ENCODE results near the gene MLYCD.
A peak's percentile ranks its signal among the peaks of the same experiment; 100 is the strongest.

MLYCD gene

GRCh38 chr16:83968306-83968851, 69.5 kb downstream of the MLYCD start:
- peaks cover 22% of the 10 kb centered on the region for H3K4me1 ChIP-seq (ENCODE audit: insufficient read depth, insufficient read length)
- peak overlapping the region; percentile 37 for H3K4me3 ChIP-seq (ENCODE audit: insufficient read length, low read depth)
- H3K27me3 ChIP-seq (ENCODE audit: insufficient read depth, insufficient read length), result peaks cover 14% of the 10 kb centered on the region
- H3K9me3 ChIP-seq (ENCODE audit: insufficient read depth, low read length), result no peaks in the 10 kb centered on the region
- H3K9ac ChIP-seq (ENCODE audit: insufficient read length, low read depth), result peak overlapping the region; percentile 64
- TF ChIP-seq YY1 (IDR thresholded peaks at IDR 0.05; ENCODE audit: insufficient read depth, insufficient read length) (no peak), ZNF274 (IDR thresholded peaks at IDR 0.05; ENCODE audit: low read depth, low read length) (no peak), SUZ12 (IDR thresholded peaks at IDR 0.05; ENCODE audit: extremely low read depth, insufficient read depth, insufficient read length) (no peak)
- H3K36me3 ChIP-seq (ENCODE audit: insufficient read depth, insufficient read length, low read length), result peaks cover 7% of the 10 kb centered on the region
- DNase-seq (ENCODE audit: low read depth, low spot score), result no peak

- H3K4me3 ChIP-seq (ENCODE audit: insufficient read length, low read depth), result peak overlapping the region; percentile 37
- TF ChIP-seq SUZ12 (IDR thresholded peaks at IDR 0.05; ENCODE audit: extremely low read depth, insufficient read depth, insufficient read length), result no peak
- TF ChIP-seq ZNF274 (IDR thresholded peaks at IDR 0.05; ENCODE audit: low read depth, low read length), result no peak
- TF ChIP-seq YY1 (IDR thresholded peaks at IDR 0.05; ENCODE audit: insufficient read depth, insufficient read length), result no peak
- peaks cover 14% of the 10 kb centered on the region for H3K27me3 ChIP-seq (ENCODE audit: insufficient read depth, insufficient read length)
Measured at GRCh38 chr16:83968891-83969649, 70.2 kb downstream of the MLYCD start.

GRCh38 chr16:83969771-83970429, 71.0 kb downstream of the MLYCD start:
- H3K27me3 ChIP-seq (ENCODE audit: insufficient read depth, insufficient read length), result peaks cover 14% of the 10 kb centered on the region
- peaks cover 29% of the 10 kb centered on the region for H3K4me1 ChIP-seq (ENCODE audit: insufficient read depth, insufficient read length)
- TF ChIP-seq YY1 (IDR thresholded peaks at IDR 0.05; ENCODE audit: insufficient read depth, insufficient read length) (no peak), SUZ12 (IDR thresholded peaks at IDR 0.05; ENCODE audit: extremely low read depth, insufficient read depth, insufficient read length) (no peak), ZNF274 (IDR thresholded peaks at IDR 0.05; ENCODE audit: low read depth, low read length) (no peak)
- no peaks in the 10 kb centered on the region for H3K9me3 ChIP-seq (ENCODE audit: insufficient read depth, low read length)
- no peak overlapping the region for H3K4me3 ChIP-seq (ENCODE audit: insufficient read length, low read depth)
- peaks cover 7% of the 10 kb centered on the region for H3K36me3 ChIP-seq (ENCODE audit: insufficient read depth, insufficient read length, low read length)
- DNase-seq (ENCODE audit: low read depth, low spot score), result no peak
- H3K9ac ChIP-seq (ENCODE audit: insufficient read length, low read depth), result no peak overlapping the region

More at GRCh38 chr16:83968891-83969649, 70.2 kb downstream of the MLYCD start:
- no peak for DNase-seq (ENCODE audit: low read depth, low spot score)
- H3K9ac ChIP-seq (ENCODE audit: insufficient read length, low read depth), result peak overlapping the region; percentile 64
- peaks cover 28% of the 10 kb centered on the region for H3K4me1 ChIP-seq (ENCODE audit: insufficient read depth, insufficient read length)
- peaks cover 7% of the 10 kb centered on the region for H3K36me3 ChIP-seq (ENCODE audit: insufficient read depth, insufficient read length, low read length)
- no peaks in the 10 kb centered on the region for H3K9me3 ChIP-seq (ENCODE audit: insufficient read depth, low read length)

- no peak overlapping the region for H3K4me3 ChIP-seq (ENCODE audit: insufficient read length, low read depth)
- no peak overlapping the region for H3K9ac ChIP-seq (ENCODE audit: insufficient read length, low read depth)
- H3K4me1 ChIP-seq (ENCODE audit: insufficient read depth, insufficient read length), result peaks cover 29% of the 10 kb centered on the region
- no peak for DNase-seq (ENCODE audit: low read depth, low spot score)
- H3K27me3 ChIP-seq (ENCODE audit: insufficient read depth, insufficient read length), result peaks cover 14% of the 10 kb centered on the region
- H3K9me3 ChIP-seq (ENCODE audit: insufficient read depth, low read length), result no peaks in the 10 kb centered on the region
- no peak for TF ChIP-seq SUZ12 (IDR thresholded peaks at IDR 0.05; ENCODE audit: extremely low read depth, insufficient read depth, insufficient read length)
- TF ChIP-seq YY1 (IDR thresholded peaks at IDR 0.05; ENCODE audit: insufficient read depth, insufficient read length), result no peak
- no peak for TF ChIP-seq ZNF274 (IDR thresholded peaks at IDR 0.05; ENCODE audit: low read depth, low read length)
- H3K36me3 ChIP-seq (ENCODE audit: insufficient read depth, insufficient read length, low read length), result peaks cover 3% of the 10 kb centered on the region
Measured at GRCh38 chr16:83970430-83970815, 71.5 kb downstream of the MLYCD start.

- Histone ChIP-seq H3K27me3 (ENCODE audit: insufficient read depth, insufficient read length) (peaks cover 14% of the 10 kb centered on the region), H3K4me3 (ENCODE audit: insufficient read length, low read depth) (no peak overlapping the region), H3K36me3 (ENCODE audit: insufficient read depth, insufficient read length, low read length) (no peaks in the 10 kb centered on the region), H3K4me1 (ENCODE audit: insufficient read depth, insufficient read length) (peaks cover 31% of the 10 kb centered on the region), H3K9ac (ENCODE audit: insufficient read length, low read depth) (peak overlapping the region; percentile 5), H3K9me3 (ENCODE audit: insufficient read depth, low read length) (no peaks in the 10 kb centered on the region)
- TF ChIP-seq ZNF274 (IDR thresholded peaks at IDR 0.05; ENCODE audit: low read depth, low read length) (no peak), YY1 (IDR thresholded peaks at IDR 0.05; ENCODE audit: insufficient read depth, insufficient read length) (no peak), SUZ12 (IDR thresholded peaks at IDR 0.05; ENCODE audit: extremely low read depth, insufficient read depth, insufficient read length) (no peak)
- DNase-seq (ENCODE audit: low read depth, low spot score), result no peak
Measured at GRCh38 chr16:83971165-83972130, 72.5 kb downstream of the MLYCD start.

DNA sequence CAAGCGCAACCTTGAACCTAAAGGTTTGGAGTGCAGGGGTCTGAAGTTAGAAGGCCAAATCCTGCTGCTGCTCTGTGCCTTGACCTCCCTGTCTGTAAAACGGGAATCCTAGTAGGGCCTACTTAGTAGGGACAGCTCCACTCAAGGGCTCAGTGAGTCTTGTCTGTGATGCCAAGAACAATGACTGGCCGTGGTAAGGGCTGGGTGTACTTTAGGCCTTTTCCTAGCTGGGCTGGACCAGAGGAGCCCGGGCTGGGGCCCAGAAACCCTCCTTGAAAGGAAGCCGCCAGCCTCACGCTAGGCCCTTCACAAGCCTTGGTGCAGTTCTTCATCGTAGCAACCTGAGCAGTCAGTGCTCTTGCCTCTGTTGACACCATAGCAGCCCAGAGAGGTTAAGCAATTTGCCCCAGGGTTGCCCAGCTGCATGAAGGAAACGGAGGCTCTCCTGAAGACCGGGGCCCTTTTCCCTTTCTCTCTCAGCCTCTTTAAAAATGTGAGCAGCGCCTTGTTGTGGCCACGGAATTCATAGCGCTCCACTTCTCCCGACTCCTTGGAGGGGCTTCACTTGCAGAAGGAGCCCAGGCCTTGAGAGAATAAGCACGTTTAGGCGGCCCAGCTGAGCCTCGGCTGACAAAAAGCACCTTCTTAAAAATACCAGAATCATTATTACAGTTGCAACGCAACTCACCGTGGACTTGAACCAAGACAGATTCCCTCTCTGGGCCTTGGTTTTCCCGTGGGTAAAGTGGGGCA, 73.5 kb downstream of the MLYCD start:
- H3K4me1 ChIP-seq (ENCODE audit: insufficient read depth, insufficient read length), result peaks cover 31% of the 10 kb centered on the region
- no peak overlapping the region for H3K4me3 ChIP-seq (ENCODE audit: insufficient read length, low read depth)
- H3K9ac ChIP-seq (ENCODE audit: insufficient read length, low read depth), result peak overlapping the region; percentile 28
- no peak for DNase-seq (ENCODE audit: low read depth, low spot score)
- no peaks in the 10 kb centered on the region for H3K36me3 ChIP-seq (ENCODE audit: insufficient read depth, insufficient read length, low read length)
- H3K27me3 ChIP-seq (ENCODE audit: insufficient read depth, insufficient read length), result peaks cover 14% of the 10 kb centered on the region
- peaks cover 4% of the 10 kb centered on the region; the same call in 1 of the 2 replicates for H3K9me3 ChIP-seq (ENCODE audit: insufficient read depth, low read length)
- TF ChIP-seq ZNF274 (IDR thresholded peaks at IDR 0.05; ENCODE audit: low read depth, low read length), result no peak
- no peak for TF ChIP-seq SUZ12 (IDR thresholded peaks at IDR 0.05; ENCODE audit: extremely low read depth, insufficient read depth, insufficient read length)
- no peak for TF ChIP-seq YY1 (IDR thresholded peaks at IDR 0.05; ENCODE audit: insufficient read depth, insufficient read length)

Data from NT2/D1 (cell line).